Esophagus (tissue), 2 donors: ENCODE data around the gene ADAM20. TPM values are rescaled to one million over a fixed set of nuclear protein-coding genes. Genes with fewer than 3 reads are reported as not detected.
"Not testable (repeated sequence)": the region's sequence is repeated elsewhere in the genome, so short reads cannot be mapped to it uniquely, and the experiment has no call there.

Source experiments
- H3K27ac ChIP-seq, 2 donors: one replicate each; pipeline ENCODE4 v1.5.1; 2013; ENCODE audit warnings: low read depth in 2 of 2, mild to moderate bottlenecking in 2 of 2, inconsistent platforms in 1 of 2, low read length in 1 of 2, moderate library complexity in 1 of 2
- H3K27me3 ChIP-seq, 2 donors: one replicate each; pipeline ENCODE4 v1.6.1; 2013; ENCODE audit warnings: low read length in 2 of 2, control low read depth in 1 of 2, mild to moderate bottlenecking in 1 of 2; ENCODE audit not compliant: insufficient read depth in 2 of 2, control insufficient read depth in 1 of 2
- H3K36me3 ChIP-seq, 2 donors: one replicate each; pipeline ENCODE4 v1.6.1; 2013; ENCODE audit warnings: low read length in 1 of 2; ENCODE audit not compliant: control insufficient read depth in 2 of 2, insufficient read depth in 2 of 2
- H3K4me1 ChIP-seq, 2 donors: one replicate each; pipeline ENCODE4 v1.6.1; 2013; ENCODE audit warnings: low read length in 1 of 2; ENCODE audit not compliant: control insufficient read depth in 2 of 2, insufficient read depth in 2 of 2
- H3K4me3 ChIP-seq, 2 donors: one replicate each; pipeline ENCODE4 v1.5.1; 2013; ENCODE audit warnings: low read length in 2 of 2, mild to moderate bottlenecking in 2 of 2, low read depth in 1 of 2, moderate library complexity in 1 of 2
- H3K9me3 ChIP-seq, 2 donors: one replicate each; pipeline ENCODE4 v1.6.1; 2013; ENCODE audit warnings: mild to moderate bottlenecking in 2 of 2, low read depth in 1 of 2, low read length in 1 of 2, moderate library complexity in 1 of 2; ENCODE audit not compliant: control insufficient read depth in 2 of 2, insufficient read depth in 1 of 2
- WGBS, 2 donors: extraction: QIAGEN DNeasy Blood & Tissue Kit; methylation state at CpG; one replicate each; pipeline ENCODE4 v1.1.7; 2013; 5-methylcytosine and 5-hydroxymethylcytosine counted together
- polyA plus RNA-seq, 2 donors: library from polyadenylated mRNA; stranded (reverse); fragments of 200-250 nt; gene quantifications; one replicate each; pipeline ENCODE4 v1.2.3, GENCODE V29; 2013
- donor health status: healthy with polysubstance abuse.
- donor health status: Bipolar disorder and iron deficiency.

The ADAM20 gene
- polyA plus RNA-seq, 2 donors, result 0.06 to 0.28 TPM

- H3K4me1 ChIP-seq, result no peaks in the 10 kb centered on the region
- WGBS, 2 donors, result 46 to 98% methylated on average over 1 of the region's 1 CpG
Observed at GRCh38 chr14:70536830-70537229, 2.0 kb upstream of the ADAM20 start.

GRCh38 chr14:70530417-70530816 lies 4.4 kb downstream of the ADAM20 start:
- H3K4me1 ChIP-seq, result no peaks in the 10 kb centered on the region
- no peak overlapping the region for H3K4me3 ChIP-seq
- no peaks in the 10 kb centered on the region for H3K9me3 ChIP-seq
- no peak overlapping the region for H3K27ac ChIP-seq
- H3K27me3 ChIP-seq, result no peaks in the 10 kb centered on the region
- no peaks in the 10 kb centered on the region for H3K36me3 ChIP-seq
- 96% methylated on average over 2 of the region's 2 CpGs for WGBS, 2 donors

More at GRCh38 chr14:70536830-70537229, 2.0 kb upstream of the ADAM20 start:
- no peaks in the 10 kb centered on the region for H3K27me3 ChIP-seq
- H3K9me3 ChIP-seq, result no peaks in the 10 kb centered on the region
- no peaks in the 10 kb centered on the region for H3K36me3 ChIP-seq
- H3K27ac ChIP-seq, result no peak overlapping the region
- H3K4me3 ChIP-seq, result no peak overlapping the region

- no peak overlapping the region for H3K4me3 ChIP-seq
- WGBS, 2 donors, result 88 to 94% methylated on average over 2 of the region's 2 CpGs
- H3K36me3 ChIP-seq, result peaks cover 3 to 7% of the 10 kb centered on the region in 2 donors
- H3K9me3 ChIP-seq, result no peaks in the 10 kb centered on the region
- no peak overlapping the region for H3K27ac ChIP-seq
- no peaks in the 10 kb centered on the region for H3K4me1 ChIP-seq
- H3K27me3 ChIP-seq, result no peaks in the 10 kb centered on the region
Observed at GRCh38 chr14:70527501-70528105, 7.2 kb downstream of the ADAM20 start.

GRCh38 chr14:70525691-70526090 lies 9.1 kb downstream of the ADAM20 start:
- H3K27me3 ChIP-seq, result no peaks in the 10 kb centered on the region
- no peak overlapping the region for H3K4me3 ChIP-seq
- H3K4me1 ChIP-seq, result no peaks in the 10 kb centered on the region
- peaks cover 3 to 8% of the 10 kb centered on the region in 2 donors for H3K36me3 ChIP-seq
- H3K27ac ChIP-seq, result no peak overlapping the region
- H3K9me3 ChIP-seq, result no peaks in the 10 kb centered on the region

GRCh38 chr14:70515811-70516210 lies 19.0 kb downstream of the ADAM20 start:
- Histone ChIP-seq H3K36me3 (no peaks in the 10 kb centered on the region), H3K9me3 (peaks cover 0 to 2% of the 10 kb centered on the region in 2 donors)
- 93% methylated on average over 3 of the region's 3 CpGs for WGBS, 2 donors

GRCh38 chr14:70514168-70515069 lies 20.4 kb downstream of the ADAM20 start:
- Histone ChIP-seq H3K27ac (no peak overlapping the region), H3K4me3 (no peak overlapping the region), H3K9me3 (peaks cover 0 to 2% of the 10 kb centered on the region in 2 donors), H3K4me1 (no peaks in the 10 kb centered on the region), H3K36me3 (no peaks in the 10 kb centered on the region), H3K27me3 (no peaks in the 10 kb centered on the region)
- WGBS, 2 donors, result 47 to 60% methylated on average over 4 of the region's 4 CpGs

More at GRCh38 chr14:70515811-70516210, 19.0 kb downstream of the ADAM20 start:
- Histone ChIP-seq H3K27ac (no peak overlapping the region), H3K27me3 (no peaks in the 10 kb centered on the region), H3K4me1 (no peaks in the 10 kb centered on the region), H3K4me3 (no peak overlapping the region)

GRCh38 chr14:70498191-70498590 lies 36.6 kb downstream of the ADAM20 start:
- H3K4me3 ChIP-seq, result no peak overlapping the region

GRCh38 chr14:70489579-70490200 lies 45.1 kb downstream of the ADAM20 start:
- WGBS, 2 donors, result 83% methylated on average over 3 of the region's 3 CpGs
- Histone ChIP-seq H3K4me3 (no peak overlapping the region), H3K4me1 (no peaks in the 10 kb centered on the region), H3K9me3 (peaks cover 6 to 14% of the 10 kb centered on the region in 2 donors), H3K27ac (no peak overlapping the region), H3K36me3 (no peaks in the 10 kb centered on the region), H3K27me3 (no peaks in the 10 kb centered on the region)

More at GRCh38 chr14:70498191-70498590, 36.6 kb downstream of the ADAM20 start:
- Histone ChIP-seq H3K36me3 (no peaks in the 10 kb centered on the region), H3K27ac (no peak overlapping the region), H3K9me3 (no peaks in the 10 kb centered on the region), H3K27me3 (no peaks in the 10 kb centered on the region), H3K4me1 (no peaks in the 10 kb centered on the region)

GRCh38 chr14:70477356-70478105 lies 57.3 kb downstream of the ADAM20 start:
- H3K27ac ChIP-seq, H3K4me3 ChIP-seq, H3K27me3 ChIP-seq, H3K9me3 ChIP-seq, H3K4me1 ChIP-seq, H3K36me3 ChIP-seq: not testable (repeated sequence)
- 92 to 96% methylated on average over 37 to 57 of the region's 57 CpGs for WGBS, 2 donors
